Right lobe of liver (tissue), 4 donors: ENCODE data around the gene FUBP3.

Experiments used
- CTCF ChIP-seq, 4 donors: fragments of 200-600 bp in 3 of 4; fragments of 450-650 bp in 1 of 4; IDR thresholded peaks; one replicate each; pipeline versions ENCODE4 v1.5.1 to v1.8.0; 2016 to 2022; ENCODE audit warnings: antibody characterized with exemption in 4 of 4, mild to moderate bottlenecking in 2 of 4
- POLR2A ChIP-seq: fragments of 450-650 bp; IDR thresholded peaks from one replicate; pipeline ENCODE4 v1.6.1; 2017; ENCODE audit warnings: antibody characterized with exemption, mild to moderate bottlenecking
- donor health status: DM: no; HTN: no; CAD: no.
- donor health status: DM: no; HTN: no; CAD: no.
- donor health status: DM: no; HTN: yes; CAD: no.

- no peak for TF ChIP-seq POLR2A
- no peak for TF ChIP-seq CTCF (IDR thresholded peaks at IDR 0.05)
These were observed 61.3 kb downstream of the FUBP3 start for GRCh38 chr9:130640681-130641080.
